Esophagus muscularis mucosa (tissue), 4 donors: ENCODE results near the gene SGSH. TPM values are rescaled to one million over a fixed set of nuclear protein-coding genes. Genes with fewer than 3 reads are reported as not detected.

Experiments used
- DNase-seq: peaks from one replicate; pipeline ENCODE4 v3.0.0-alpha.2; 2017; ENCODE audit errors: extremely low spot score
- H3K27ac ChIP-seq, 4 donors: fragments of 200-600 bp; sonication (generic); replicated peaks in 1 of 4; 1 replicate in 3 of 4; 2 replicates in 1 of 4; pipeline ENCODE4 v1.5.1; 2016 to 2019; ENCODE audit warnings: mild to moderate bottlenecking in 1 of 4
- H3K27me3 ChIP-seq, 4 donors: fragments of 200-600 bp; sonication (generic); one replicate each; pipeline versions ENCODE4 v1.5.1 to v1.6.0; 2016 to 2019
- H3K36me3 ChIP-seq, 4 donors: fragments of 200-600 bp; sonication (generic); one replicate each; pipeline ENCODE4 v1.5.1; 2016 to 2019
- H3K4me1 ChIP-seq, 4 donors: fragments of 200-600 bp; sonication (generic); one replicate each; pipeline ENCODE4 v1.5.1; 2016 to 2019
- H3K4me3 ChIP-seq, 4 donors: fragments of 200-600 bp; sonication (generic); 1 replicate in 2 of 4; 2 replicates in 2 of 4; pipeline ENCODE4 v1.5.1; 2016 to 2019; ENCODE audit warnings: mild to moderate bottlenecking in 4 of 4, moderate library complexity in 1 of 4
- H3K9me3 ChIP-seq, 4 donors: fragments of 200-600 bp; sonication (generic); 1 replicate in 3 of 4; 2 replicates in 1 of 4; pipeline ENCODE4 v1.5.1; 2016 to 2019
- EP300 ChIP-seq: sonication (generic); formaldehyde crosslinking; IDR thresholded peaks from one replicate; pipeline ENCODE4 v1.6.1; 2017; ENCODE audit warnings: antibody characterized with exemption
- POLR2A ChIP-seq: fragments of 450-650 bp; IDR thresholded peaks from one replicate; pipeline ENCODE4 v1.6.1; 2017; ENCODE audit warnings: antibody characterized with exemption, moderate library complexity, mild to moderate bottlenecking, low read depth
- POLR2AphosphoS5 ChIP-seq, 2 donors: sonication (generic); formaldehyde crosslinking; IDR thresholded peaks; one replicate each; pipeline ENCODE4 v1.6.1; 2017; ENCODE audit warnings: antibody characterized with exemption in 2 of 2
- WGBS: methylation state at CpG from one replicate; pipeline ENCODE4 v1.1.5; 2018; 5-methylcytosine and 5-hydroxymethylcytosine counted together
- intact Hi-C: fragments of 100-400 bp; cut with DNase I; formaldehyde crosslinking; loops from one replicate; pipeline ENCODE4 v1.15.1; 2023
- total RNA-seq, 4 donors: library from RNA; depleted of rRNA; stranded (reverse); fragments of >200 nt; gene quantifications; one replicate each; pipeline versions ENCODE4 v1.1.0 to v1.2.1, GENCODE V29; 2016
- TF ChIP-seq, protein P1 (sequence below), 3 experiments: fragments of 200-600 bp in 2 of 3; fragments of 450-650 bp in 1 of 3; sonication (generic) in 2 of 3; IDR thresholded peaks; one replicate each; pipeline ENCODE4 v1.5.1; 2017 to 2019; ENCODE audit warnings: antibody characterized with exemption in 3 of 3, mild to moderate bottlenecking in 2 of 3, moderate library complexity in 1 of 3

The SGSH gene
- total RNA-seq, 4 donors from 2014 or later: 12.9 to 24.4 (median 21.3) TPM

DNA sequence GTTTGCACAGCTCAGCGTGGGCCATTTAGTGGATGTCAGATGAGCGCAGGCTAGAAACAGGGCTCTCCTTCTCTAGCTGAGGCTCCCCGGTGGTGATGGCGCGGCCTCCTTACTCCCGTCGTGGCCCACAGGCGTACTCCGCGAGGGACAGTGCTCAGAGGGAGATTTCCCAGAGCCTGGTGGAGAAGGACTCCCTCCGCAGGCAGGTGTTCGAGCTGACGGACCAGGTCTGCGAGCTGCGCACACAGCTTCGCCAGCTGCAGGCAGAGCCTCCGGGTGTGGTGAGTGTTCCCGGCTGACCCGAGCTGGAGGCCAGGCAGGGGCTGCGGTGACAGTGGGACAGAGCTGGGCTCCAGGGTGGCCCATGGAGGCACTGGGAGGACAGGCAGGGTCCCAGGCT is 28.9 kb downstream of the SGSH start:
- DNase-seq: no peak
- Histone ChIP-seq H3K27me3 (peaks cover 0 to 41% (median 2%) of the 10 kb centered on the region in 4 donors), H3K9me3 (no peaks in the 10 kb centered on the region), H3K27ac (no peak overlapping the region), H3K36me3 (no peaks in the 10 kb centered on the region), H3K4me1 (peaks cover 7 to 29% (median 22%) of the 10 kb centered on the region in 4 donors), H3K4me3 (no peak overlapping the region)
- intact Hi-C loops: no loop called here
- 84% methylated on average over 10 of the region's 20 CpGs for WGBS
- TF ChIP-seq POLR2A (no peak), POLR2AphosphoS5 (IDR thresholded peaks at IDR 0.05) (no peak), EP300 (no peak)
- TF ChIP-seq, protein P1, sequence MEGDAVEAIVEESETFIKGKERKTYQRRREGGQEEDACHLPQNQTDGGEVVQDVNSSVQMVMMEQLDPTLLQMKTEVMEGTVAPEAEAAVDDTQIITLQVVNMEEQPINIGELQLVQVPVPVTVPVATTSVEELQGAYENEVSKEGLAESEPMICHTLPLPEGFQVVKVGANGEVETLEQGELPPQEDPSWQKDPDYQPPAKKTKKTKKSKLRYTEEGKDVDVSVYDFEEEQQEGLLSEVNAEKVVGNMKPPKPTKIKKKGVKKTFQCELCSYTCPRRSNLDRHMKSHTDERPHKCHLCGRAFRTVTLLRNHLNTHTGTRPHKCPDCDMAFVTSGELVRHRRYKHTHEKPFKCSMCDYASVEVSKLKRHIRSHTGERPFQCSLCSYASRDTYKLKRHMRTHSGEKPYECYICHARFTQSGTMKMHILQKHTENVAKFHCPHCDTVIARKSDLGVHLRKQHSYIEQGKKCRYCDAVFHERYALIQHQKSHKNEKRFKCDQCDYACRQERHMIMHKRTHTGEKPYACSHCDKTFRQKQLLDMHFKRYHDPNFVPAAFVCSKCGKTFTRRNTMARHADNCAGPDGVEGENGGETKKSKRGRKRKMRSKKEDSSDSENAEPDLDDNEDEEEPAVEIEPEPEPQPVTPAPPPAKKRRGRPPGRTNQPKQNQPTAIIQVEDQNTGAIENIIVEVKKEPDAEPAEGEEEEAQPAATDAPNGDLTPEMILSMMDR (IDR thresholded peaks at IDR 0.05): no peak

DNA sequence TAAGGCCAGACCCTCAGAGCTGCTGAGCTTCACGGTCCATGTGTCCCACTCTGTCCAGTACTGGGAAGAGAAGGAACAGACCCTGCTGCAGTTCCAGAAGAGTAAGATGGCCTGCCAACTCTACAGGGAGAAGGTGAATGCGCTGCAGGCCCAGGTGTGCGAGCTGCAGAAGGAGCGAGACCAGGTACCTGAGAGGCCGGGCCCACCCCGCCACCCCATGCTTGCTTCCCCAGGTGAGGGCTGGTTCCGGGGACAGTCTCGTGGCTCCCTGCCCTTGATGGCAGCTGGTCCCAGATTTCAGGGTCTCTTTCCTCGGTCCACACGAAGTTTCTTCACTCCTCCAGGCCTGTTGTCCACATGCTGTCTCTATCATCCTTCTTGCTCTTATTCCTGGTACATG is 29.4 kb downstream of the SGSH start:
- 94% methylated on average over 10 of the region's 10 CpGs for WGBS

DNA sequence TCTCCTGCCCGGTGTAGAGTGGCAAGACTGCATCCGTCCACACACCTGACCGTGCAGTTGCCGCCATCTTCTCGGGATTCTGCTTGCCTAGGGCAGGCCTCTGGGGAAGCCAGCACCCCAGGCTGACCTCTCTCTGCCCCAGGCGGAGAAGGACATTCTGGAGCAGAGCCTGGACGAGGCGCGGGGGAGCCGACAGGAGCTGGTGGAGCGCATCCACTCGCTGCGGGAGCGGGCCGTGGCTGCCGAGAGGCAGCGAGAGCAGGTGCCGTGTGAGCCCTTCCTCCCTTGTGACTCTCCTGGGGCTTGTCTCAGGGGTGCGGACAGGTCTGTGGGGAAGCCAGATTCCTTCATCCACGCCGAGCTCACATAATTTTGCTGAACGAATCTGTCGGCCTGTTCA is 30.5 kb downstream of the SGSH start:
- H3K27me3 ChIP-seq: peaks cover 0 to 25% (median under 1%) of the 10 kb centered on the region in 4 donors
- H3K9me3 ChIP-seq: no peaks in the 10 kb centered on the region
- H3K4me3 ChIP-seq: no peak overlapping the region
- H3K36me3 ChIP-seq: no peaks in the 10 kb centered on the region
- no peak for DNase-seq
- TF ChIP-seq POLR2AphosphoS5 (IDR thresholded peaks at IDR 0.05) (no peak), EP300 (no peak), POLR2A (no peak)
- TF ChIP-seq, protein P1 (IDR thresholded peaks at IDR 0.05): no peak
- H3K4me1 ChIP-seq: peaks cover 7 to 29% (median 22%) of the 10 kb centered on the region in 4 donors
- intact Hi-C loops: no loop called here
- no peak overlapping the region for H3K27ac ChIP-seq
- WGBS: 95% methylated on average over 23 of the region's 23 CpGs

More for the DNA sequence above, 29.4 kb downstream of the SGSH start:
- H3K36me3 ChIP-seq: no peaks in the 10 kb centered on the region
- TF ChIP-seq POLR2AphosphoS5 (IDR thresholded peaks at IDR 0.05): no peak
- TF ChIP-seq, protein P1 (IDR thresholded peaks at IDR 0.05): no peak
- TF ChIP-seq EP300: no peak
- no peak for TF ChIP-seq POLR2A
- H3K9me3 ChIP-seq: no peaks in the 10 kb centered on the region
- H3K4me1 ChIP-seq: peaks cover 7 to 29% (median 22%) of the 10 kb centered on the region in 4 donors
- intact Hi-C loops: no loop called here
- H3K27me3 ChIP-seq: peaks cover 0 to 36% (median 2%) of the 10 kb centered on the region in 4 donors
- H3K27ac ChIP-seq: no peak overlapping the region
- no peak for DNase-seq
- no peak overlapping the region for H3K4me3 ChIP-seq

DNA sequence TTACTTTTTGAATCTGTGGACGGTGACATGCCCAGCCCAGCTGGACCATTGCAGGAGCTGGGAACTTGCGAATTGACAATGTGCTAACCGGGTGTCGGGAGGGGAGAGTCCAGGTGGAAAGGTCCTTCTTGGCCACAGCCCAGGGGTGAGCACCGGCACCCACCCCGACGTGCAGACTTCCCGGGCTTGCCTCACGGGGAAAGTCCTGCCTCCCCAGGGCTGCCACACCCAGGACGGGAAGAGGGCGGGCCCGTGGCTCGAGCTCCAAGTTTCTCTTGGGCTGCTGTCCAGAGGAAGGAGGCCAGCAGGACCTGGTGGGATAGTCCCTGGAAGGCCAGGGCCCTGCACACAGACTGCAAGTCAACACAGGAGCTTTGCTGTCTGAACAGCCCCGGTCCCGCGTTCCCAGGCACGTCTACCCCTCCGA is 32.6 kb downstream of the SGSH start:
- intact Hi-C loops: no loop called here
- no peak for DNase-seq
- H3K4me1 ChIP-seq: peaks cover 7 to 25% (median 22%) of the 10 kb centered on the region in 4 donors
- no peaks in the 10 kb centered on the region for H3K36me3 ChIP-seq
- H3K9me3 ChIP-seq: no peaks in the 10 kb centered on the region
- H3K27ac ChIP-seq: no peak overlapping the region
- H3K4me3 ChIP-seq: peak overlapping the region in 3 of 4 donors; percentile 2 to 39 (median 27)
- no peak for TF ChIP-seq EP300
- TF ChIP-seq POLR2AphosphoS5 (IDR thresholded peaks at IDR 0.05): peak in 1 of 2 donors; percentile 26
- H3K27me3 ChIP-seq: peaks cover 0 to 16% (median 0%) of the 10 kb centered on the region in 4 donors
- 64% methylated on average over 18 of the region's 18 CpGs for WGBS

DNA sequence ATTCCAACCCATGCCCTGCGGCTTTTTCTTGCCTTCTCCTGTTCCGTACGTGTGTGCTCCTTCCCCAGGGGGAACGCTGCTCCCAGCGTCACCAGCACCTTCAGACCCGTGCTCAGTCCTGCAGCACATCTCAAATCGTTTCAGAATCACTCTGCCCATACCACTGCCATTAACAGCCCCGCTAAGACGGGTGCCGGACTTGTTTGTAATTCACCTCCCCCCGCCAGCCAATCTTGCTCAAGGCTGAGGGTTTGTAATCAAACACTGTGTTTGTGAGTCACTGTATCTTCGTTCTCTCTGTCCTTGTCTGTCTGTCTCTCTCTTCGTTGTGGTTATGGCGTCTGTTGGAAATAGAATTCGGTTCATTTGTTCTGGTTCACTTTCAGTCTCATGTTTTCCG is 33.0 kb downstream of the SGSH start:
- intact Hi-C loops: no loop called here
- Histone ChIP-seq H3K4me1 (peaks cover 7 to 21% (median 20%) of the 10 kb centered on the region in 4 donors), H3K9me3 (no peaks in the 10 kb centered on the region), H3K36me3 (no peaks in the 10 kb centered on the region), H3K27ac (no peak overlapping the region), H3K27me3 (peaks cover 0 to 16% (median 0%) of the 10 kb centered on the region in 4 donors), H3K4me3 (peak overlapping the region in 3 of 4 donors; percentile 2 to 39 (median 27))
- no peak for DNase-seq
- WGBS: 78% methylated on average over 16 of the region's 16 CpGs
- TF ChIP-seq POLR2A (no peak), POLR2AphosphoS5 (IDR thresholded peaks at IDR 0.05) (no peak), EP300 (no peak)
- TF ChIP-seq, protein P1 (IDR thresholded peaks at IDR 0.05): no peak
